OCI-LY7 (cell line): ENCODE measurements around the gene MAPK13. TPM values are rescaled to one million over a fixed set of nuclear protein-coding genes. Genes with fewer than 3 reads are reported as not detected.

Source experiments
- BruUV-seq: library from RNA; stranded (reverse); fragments of 400-500 nt; replicated peaks from 2 replicates; lab custom pipeline; 2021; lab: Mats Ljungman, UMichigan
- CTCF ChIA-PET: fragments of 300-600 bp; sonication (Branson Sonifier 250); formaldehyde crosslinking; loops from one replicate; lab custom pipeline; 2022; ENCODE audit warnings: antibody characterized with exemption; ENCODE audit not compliant: unreplicated experiment; lab: Charles Lee
- POLR2A ChIA-PET: fragments of 300-600 bp; sonication (Branson Sonifier 250); formaldehyde crosslinking; loops from one replicate; lab custom pipeline; 2022; ENCODE audit warnings: antibody characterized with exemption; lab: Charles Lee
- DNase-seq: peaks from one replicate; pipeline ENCODE4 v3.0.0-alpha.2; 2015; ENCODE audit warnings: low spot score
- H2AFZ ChIP-seq: fragments of 200-600 bp; sonication (generic), shearing (Covaris generic); 2 replicates; pipeline ENCODE4 v1.6.1; 2014; ENCODE audit warnings: mild to moderate bottlenecking, antibody characterized with exemption, low read length, moderate library complexity
- H3K27ac ChIP-seq: fragments of 200-600 bp; sonication (generic); 2 replicates; pipeline ENCODE4 v1.5.1; 2014; ENCODE audit warnings: mixed run types, low read depth, mild to moderate bottlenecking, moderate library complexity, low read length, inconsistent platforms; ENCODE audit not compliant: poor library complexity, severe bottlenecking
- H3K36me3 ChIP-seq: fragments of 200-600 bp; sonication (generic); 2 replicates; pipeline ENCODE4 v1.6.1; 2014; ENCODE audit warnings: mild to moderate bottlenecking, antibody characterized with exemption, low read length, moderate library complexity, mixed read lengths; ENCODE audit not compliant: insufficient read depth
- H3K4me1 ChIP-seq: fragments of 200-600 bp; sonication (generic); 2 replicates; pipeline ENCODE4 v1.5.1; 2014; ENCODE audit warnings: mild to moderate bottlenecking, low read length; ENCODE audit not compliant: insufficient read depth, poor library complexity, severe bottlenecking
- H3K4me2 ChIP-seq: fragments of 200-600 bp; sonication (generic); 2 replicates; pipeline ENCODE4 v1.6.1; 2014; ENCODE audit warnings: mild to moderate bottlenecking, low read length
- H3K4me3 ChIP-seq: fragments of 200-600 bp; sonication (generic); 2 replicates; pipeline ENCODE4 v1.5.1; 2014; ENCODE audit warnings: mild to moderate bottlenecking, low read depth, low read length; ENCODE audit not compliant: poor library complexity, severe bottlenecking
- H3K79me2 ChIP-seq: fragments of 200-600 bp; sonication (generic); 2 replicates; pipeline ENCODE4 v1.6.1; 2016; ENCODE audit warnings: low read depth, mild to moderate bottlenecking, low read length, moderate library complexity, mixed read lengths; ENCODE audit not compliant: insufficient read depth
- H3K9me2 ChIP-seq: fragments of 200-600 bp; sonication (generic); 2 replicates; pipeline ENCODE4 v1.6.1; 2016; ENCODE audit warnings: mild to moderate bottlenecking, low read length, mixed read lengths; ENCODE audit not compliant: insufficient read depth
- H3K9me3 ChIP-seq: fragments of 200-600 bp; sonication (generic); 2 replicates; pipeline ENCODE4 v1.6.1; 2014; ENCODE audit warnings: mild to moderate bottlenecking, mixed run types, low read length, mixed read lengths
- H4K20me1 ChIP-seq: fragments of 200-600 bp; sonication (generic); 2 replicates; pipeline ENCODE4 v1.6.1; 2014; ENCODE audit warnings: mild to moderate bottlenecking, antibody characterized with exemption, low read length, moderate library complexity, mixed read lengths; ENCODE audit not compliant: insufficient read depth
- EZH2phosphoT487 ChIP-seq: fragments of 200-600 bp; sonication (generic); IDR thresholded peaks from 2 replicates; pipeline ENCODE4 v1.6.1; 2018; ENCODE audit warnings: low read depth, borderline replicate concordance, mild to moderate bottlenecking, mixed run types, antibody characterized with exemption, low read length, moderate library complexity, mixed read lengths
- intact Hi-C: fragments of 100-400 bp; cut with micrococcal nuclease; formaldehyde crosslinking; loops from one replicate; pipeline ENCODE4 v1.10.0; 2022; ENCODE audit not compliant: unreplicated experiment
- total RNA-seq, 2 experiments: library from RNA; depleted of rRNA in 1 of 2; stranded (reverse); fragments of >200 nt in 1 of 2; shearing (Covaris generic) in 1 of 2; gene quantifications; 2 replicates each; pipeline ENCODE4 v1.2.3, GENCODE V29; 2014 to 2022
- TF ChIP-seq, protein P1 (sequence below): fragments of 200-600 bp; sonication (generic); conservative IDR thresholded peaks from 2 replicates; pipeline ENCODE4 v1.5.1; 2014; ENCODE audit warnings: mild to moderate bottlenecking, antibody characterized with exemption, low read length, moderate library complexity, mixed read lengths

Gene MAPK13
- total RNA-seq, 2 experiments from 2014 or later = 0.88 to 1.8 TPM

- Histone ChIP-seq H3K4me2 (peak overlapping the region; percentile 11), H3K79me2 (no peaks in the 10 kb centered on the region), H3K36me3 (peaks cover 29% of the 10 kb centered on the region; the same call in 1 of the 2 replicates), H3K4me3 (no peak overlapping the region), H4K20me1 (no peaks in the 10 kb centered on the region), H3K4me1 (peaks cover 92% of the 10 kb centered on the region), H3K9me3 (no peaks in the 10 kb centered on the region; the same call in 1 of the 2 replicates), H2AFZ (no peak overlapping the region), H3K9me2 (no peaks in the 10 kb centered on the region), H3K27ac (peak overlapping the region; percentile 89)
- TF ChIP-seq EZH2phosphoT487 = no peak
- DNase-seq = no peak
- ChIA-PET POLR2A (interaction anchor here (0.6 to 1.3 kb wide), 6 partner anchors 8 to 647 kb away, joined by 3 to 12 read pairs (median 4); no protein-coding TSS in a partner anchor), CTCF (no interaction called here)
- no TSS peak for BruUV-seq
- intact Hi-C loops = loop anchor here (5.0 kb wide), 1 partner anchor 86 kb away; the partner anchor contains the start of gene MAPK14
Measured at GRCh38 chr6:36113049-36113448, 17.3 kb upstream of the MAPK13 start.

GRCh38 chr6:36113703-36114102, 16.6 kb upstream of the MAPK13 start:
- intact Hi-C loops = loop anchor here (5.0 kb wide), 1 partner anchor 86 kb away; the partner anchor contains the start of gene MAPK14

GRCh38 chr6:36114798-36115408, 15.4 kb upstream of the MAPK13 start:
- no peaks in the 10 kb centered on the region for H3K79me2 ChIP-seq
- H3K4me3 ChIP-seq = peak overlapping the region; percentile 31
- ChIA-PET POLR2A (interaction anchor here (0.6 kb wide), 1 partner anchor 857 kb away, joined by 3 read pairs; no protein-coding TSS in a partner anchor), CTCF (no interaction called here)
- no peak overlapping the region for H2AFZ ChIP-seq
- TF ChIP-seq EZH2phosphoT487 = no peak
- H4K20me1 ChIP-seq = no peaks in the 10 kb centered on the region
- BruUV-seq = no TSS peak
- H3K27ac ChIP-seq = peak overlapping the region; percentile 89
- peaks cover 22% of the 10 kb centered on the region; the same call in 1 of the 2 replicates for H3K36me3 ChIP-seq
- H3K4me1 ChIP-seq = peaks cover 77% of the 10 kb centered on the region
- H3K9me2 ChIP-seq = no peaks in the 10 kb centered on the region
- intact Hi-C loops = loop anchor here (5.0 kb wide), 1 partner anchor 88 kb away; the partner anchor contains the start of gene MAPK14
- peak overlapping the region; percentile 64 for H3K4me2 ChIP-seq
- H3K9me3 ChIP-seq = no peaks in the 10 kb centered on the region; the same call in 1 of the 2 replicates
- DNase-seq = peak; percentile 84

More at GRCh38 chr6:36113703-36114102, 16.6 kb upstream of the MAPK13 start:
- peaks cover 24% of the 10 kb centered on the region; the same call in 1 of the 2 replicates for H3K36me3 ChIP-seq
- H2AFZ ChIP-seq = no peak overlapping the region
- no peaks in the 10 kb centered on the region for H3K9me2 ChIP-seq
- DNase-seq = no peak
- ChIA-PET POLR2A (no interaction called here), CTCF (no interaction called here)
- TF ChIP-seq, protein P1, sequence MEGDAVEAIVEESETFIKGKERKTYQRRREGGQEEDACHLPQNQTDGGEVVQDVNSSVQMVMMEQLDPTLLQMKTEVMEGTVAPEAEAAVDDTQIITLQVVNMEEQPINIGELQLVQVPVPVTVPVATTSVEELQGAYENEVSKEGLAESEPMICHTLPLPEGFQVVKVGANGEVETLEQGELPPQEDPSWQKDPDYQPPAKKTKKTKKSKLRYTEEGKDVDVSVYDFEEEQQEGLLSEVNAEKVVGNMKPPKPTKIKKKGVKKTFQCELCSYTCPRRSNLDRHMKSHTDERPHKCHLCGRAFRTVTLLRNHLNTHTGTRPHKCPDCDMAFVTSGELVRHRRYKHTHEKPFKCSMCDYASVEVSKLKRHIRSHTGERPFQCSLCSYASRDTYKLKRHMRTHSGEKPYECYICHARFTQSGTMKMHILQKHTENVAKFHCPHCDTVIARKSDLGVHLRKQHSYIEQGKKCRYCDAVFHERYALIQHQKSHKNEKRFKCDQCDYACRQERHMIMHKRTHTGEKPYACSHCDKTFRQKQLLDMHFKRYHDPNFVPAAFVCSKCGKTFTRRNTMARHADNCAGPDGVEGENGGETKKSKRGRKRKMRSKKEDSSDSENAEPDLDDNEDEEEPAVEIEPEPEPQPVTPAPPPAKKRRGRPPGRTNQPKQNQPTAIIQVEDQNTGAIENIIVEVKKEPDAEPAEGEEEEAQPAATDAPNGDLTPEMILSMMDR = no peak
- no peak for TF ChIP-seq EZH2phosphoT487
- no peaks in the 10 kb centered on the region; the same call in 1 of the 2 replicates for H3K9me3 ChIP-seq
- no peaks in the 10 kb centered on the region for H4K20me1 ChIP-seq
- H3K4me1 ChIP-seq = peaks cover 86% of the 10 kb centered on the region
- H3K4me3 ChIP-seq = no peak overlapping the region
- BruUV-seq = no TSS peak
- peak overlapping the region; percentile 9 for H3K4me2 ChIP-seq
- H3K79me2 ChIP-seq = no peaks in the 10 kb centered on the region
- peak overlapping the region; percentile 89 for H3K27ac ChIP-seq
